Kidney tubule cell (primary cell): ENCODE results near the gene TRIP4.
"Not testable (repeated sequence)": the region's sequence is repeated elsewhere in the genome, so short reads cannot be mapped to it uniquely, and the experiment has no call there.

ENCODE experiments used
- DNase-seq: peaks from one replicate; pipeline ENCODE4 v3.0.0-alpha.2; 2018; ENCODE audit warnings: low spot score

Gene TRIP4

GRCh38 chr15:64490598-64491259 is 103.1 kb downstream of the TRIP4 start:
- no peak for DNase-seq

- peak; percentile 26 for DNase-seq
Observed at GRCh38 chr15:64493641-64494040, 106.0 kb downstream of the TRIP4 start.

- not testable (repeated sequence) for DNase-seq
Observed at GRCh38 chr15:64495968-64496367, 108.3 kb downstream of the TRIP4 start.

GRCh38 chr15:64500695-64501395 is 113.2 kb downstream of the TRIP4 start:
- DNase-seq: no peak

GRCh38 chr15:64501396-64501715 is 113.7 kb downstream of the TRIP4 start:
- no peak for DNase-seq

- DNase-seq: no peak
Observed at GRCh38 chr15:64502151-64502550, 114.5 kb downstream of the TRIP4 start.

- DNase-seq: no peak
Observed at GRCh38 chr15:64502551-64502950, 114.9 kb downstream of the TRIP4 start.

- peak; percentile 52 for DNase-seq
Observed at GRCh38 chr15:64503197-64503596, 115.6 kb downstream of the TRIP4 start.

- DNase-seq: no peak
Observed at GRCh38 chr15:64503640-64504039, 116.0 kb downstream of the TRIP4 start.
